ENCODE measurements around the gene CDC7. TPM values are rescaled to one million over a fixed set of nuclear protein-coding genes. Genes with fewer than 3 reads are reported as not detected.
A peak's percentile ranks its signal among the peaks of the same experiment; 100 is the strongest.

Gene CDC7
- total RNA-seq, 4 donors from 2014 or later: 1.6 to 2.6 (median 2.2) TPM

DNA sequence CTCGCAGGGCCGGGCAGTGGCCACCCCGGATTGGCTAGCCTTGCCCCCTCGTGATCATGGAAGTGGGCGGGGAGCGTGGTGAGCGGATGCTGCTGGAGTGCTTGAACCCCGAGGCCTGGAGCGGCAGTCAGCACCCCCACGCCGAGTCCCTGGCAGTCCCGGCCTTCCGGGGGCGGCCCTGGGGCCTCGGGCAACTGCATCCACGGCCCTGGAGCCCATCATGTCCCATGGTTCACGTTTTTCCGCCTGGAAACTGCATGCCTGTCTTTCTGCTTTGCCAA is 45.6 kb downstream of the CDC7 start:
- WGBS, 2 donors: 78 to 92% methylated on average over 13 to 16 of the region's 18 CpGs
- Histone ChIP-seq H3K27ac (no peak overlapping the region), H3K4me3 (replicated peaks in 1 of 3) (no peak overlapping the region), H3K9me3 (no peaks in the 10 kb centered on the region), H3K4me1 (peaks cover 0 to 6% of the 10 kb centered on the region in 2 donors), H3K27me3 (no peaks in the 10 kb centered on the region), H3K36me3 (no peaks in the 10 kb centered on the region)
- TF ChIP-seq POLR2A (IDR thresholded peaks at IDR 0.05) (no peak), CTCF (IDR thresholded peaks at IDR 0.05) (no peak)
- DNase-seq: no peak
- intact Hi-C loops (cut with DNase I): no loop called here

GRCh38 chr1:91546876-91547275 is 46.2 kb downstream of the CDC7 start:
- Histone ChIP-seq H3K27ac (no peak overlapping the region), H3K27me3 (no peaks in the 10 kb centered on the region), H3K36me3 (no peaks in the 10 kb centered on the region), H3K9me3 (no peaks in the 10 kb centered on the region), H3K4me1 (peaks cover 0 to 6% of the 10 kb centered on the region in 2 donors), H3K4me3 (replicated peaks in 1 of 3) (no peak overlapping the region)
- 58 to 77% methylated on average over 19 of the region's 19 CpGs for WGBS, 2 donors
- DNase-seq: peak; percentile 27 to 50
- TF ChIP-seq CTCF (IDR thresholded peaks at IDR 0.05) (peak in 1 of 6 experiments; percentile 9), POLR2A (IDR thresholded peaks at IDR 0.05) (no peak)
- intact Hi-C loops (cut with DNase I): no loop called here

GRCh38 chr1:91548376-91549040 is 47.9 kb downstream of the CDC7 start:
- Histone ChIP-seq H3K4me1 (peaks cover 0 to 13% of the 10 kb centered on the region in 2 donors), H3K27ac (no peak overlapping the region), H3K4me3 (replicated peaks in 1 of 3) (no peak overlapping the region), H3K9me3 (no peaks in the 10 kb centered on the region), H3K27me3 (no peaks in the 10 kb centered on the region), H3K36me3 (no peaks in the 10 kb centered on the region)
- TF ChIP-seq POLR2A (IDR thresholded peaks at IDR 0.05) (no peak), CTCF (IDR thresholded peaks at IDR 0.05) (no peak)
- 81 to 84% methylated on average over 3 of the region's 3 CpGs for WGBS, 2 donors
- DNase-seq: no peak
- intact Hi-C loops (cut with DNase I): no loop called here

DNA sequence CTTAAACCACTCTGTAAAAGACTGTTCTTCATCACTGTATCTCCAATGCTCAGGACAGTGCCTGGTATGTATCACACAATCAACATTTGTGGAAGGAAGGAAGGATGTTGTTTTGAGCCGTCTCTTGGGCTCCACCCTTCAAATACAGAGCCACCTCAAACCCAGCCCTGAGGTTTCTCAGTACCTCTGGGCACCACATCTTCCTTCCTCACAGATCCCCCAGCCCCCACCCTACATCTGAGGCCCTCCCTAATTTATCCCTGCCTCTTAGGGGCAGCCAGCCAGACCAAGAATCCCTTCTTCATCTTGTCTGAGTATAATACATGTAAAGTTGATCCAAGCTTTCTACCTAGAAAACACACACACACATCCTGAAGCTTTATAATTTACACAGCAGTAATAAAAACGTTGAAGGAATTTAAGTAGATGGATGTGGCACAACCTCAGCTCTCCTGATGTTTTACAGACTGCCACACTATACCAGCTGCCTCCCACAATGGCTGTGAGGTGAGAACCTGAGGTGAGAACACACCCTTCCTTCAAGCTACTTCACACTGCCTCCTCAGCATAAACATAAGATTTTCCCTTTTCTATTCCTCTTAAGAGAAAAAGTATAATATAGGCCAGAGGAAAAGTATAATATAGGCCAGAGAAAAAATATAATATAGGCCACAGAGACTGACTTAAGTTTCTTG is 48.5 kb downstream of the CDC7 start:
- TF ChIP-seq CTCF (IDR thresholded peaks at IDR 0.05) (no peak), POLR2A (IDR thresholded peaks at IDR 0.05) (no peak)
- Histone ChIP-seq H3K36me3 (no peaks in the 10 kb centered on the region), H3K27me3 (no peaks in the 10 kb centered on the region), H3K4me3 (replicated peaks in 1 of 3) (no peak overlapping the region), H3K27ac (no peak overlapping the region), H3K9me3 (no peaks in the 10 kb centered on the region), H3K4me1 (peaks cover 0 to 14% of the 10 kb centered on the region in 2 donors)
- intact Hi-C loops (cut with DNase I): no loop called here
- no peak for DNase-seq
- 34 to 35% methylated on average over 2 of the region's 2 CpGs for WGBS, 2 donors

- WGBS, 2 donors: 86 to 87% methylated on average over 2 of the region's 2 CpGs
- intact Hi-C loops (cut with DNase I): no loop called here
- H3K9me3 ChIP-seq: no peaks in the 10 kb centered on the region
These were observed 50.3 kb downstream of the CDC7 start for GRCh38 chr1:91550961-91551360.

More at GRCh38 chr1:91550961-91551360, 50.3 kb downstream of the CDC7 start:
- Histone ChIP-seq H3K4me3 (replicated peaks in 1 of 3) (no peak overlapping the region), H3K4me1 (peaks cover 0 to 18% of the 10 kb centered on the region in 2 donors), H3K27ac (no peak overlapping the region), H3K27me3 (no peaks in the 10 kb centered on the region), H3K36me3 (no peaks in the 10 kb centered on the region)
- DNase-seq: no peak
- TF ChIP-seq CTCF (IDR thresholded peaks at IDR 0.05) (no peak), POLR2A (IDR thresholded peaks at IDR 0.05) (no peak)
